ENCODE results near the gene OR10Z1. TPM values are rescaled to one million over a fixed set of nuclear protein-coding genes. Genes with fewer than 3 reads are reported as not detected.

The OR10Z1 gene
- total and polyA plus RNA-seq, 9 donors: not detected

DNA sequence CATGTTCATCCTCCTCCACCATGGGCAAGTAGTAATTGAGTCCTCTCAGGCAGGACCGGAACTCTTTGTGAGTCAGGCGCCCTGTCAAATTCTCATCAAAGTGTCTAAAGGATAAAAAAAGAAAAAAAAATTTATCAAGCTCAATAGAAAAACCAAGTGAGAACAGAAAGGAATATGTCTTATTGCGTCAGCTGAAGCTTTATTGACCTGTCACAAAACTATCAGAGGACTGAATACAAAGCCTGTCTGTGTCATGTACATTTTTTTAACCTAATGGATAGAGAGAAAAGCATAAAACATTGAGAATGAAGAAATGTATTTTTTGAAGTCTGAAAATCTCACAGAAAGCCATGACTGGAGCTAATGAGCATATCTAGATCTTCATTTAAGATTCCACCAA is 8.7 kb downstream of the OR10Z1 start:
- Histone ChIP-seq H3K9me3 (no peaks in the 10 kb centered on the region), H3K27ac (no peak overlapping the region), H3K4me1 (ENCODE audit: insufficient read depth) (no peaks in the 10 kb centered on the region), H3K36me3 (no peaks in the 10 kb centered on the region), H3K4me3 (no peak overlapping the region), H3K27me3 (no peaks in the 10 kb centered on the region)
- 93 to 96% (median 95%) methylated on average over 3 of the region's 3 CpGs for WGBS, 3 donors
- TF ChIP-seq CTCF (IDR thresholded peaks at IDR 0.05) (no peak), EP300 (IDR thresholded peaks at IDR 0.05) (no peak), POLR2A (IDR thresholded peaks at IDR 0.05) (no peak)
- no peak for DNase-seq
- intact Hi-C loops (cut with DNase I): no loop called here

DNA sequence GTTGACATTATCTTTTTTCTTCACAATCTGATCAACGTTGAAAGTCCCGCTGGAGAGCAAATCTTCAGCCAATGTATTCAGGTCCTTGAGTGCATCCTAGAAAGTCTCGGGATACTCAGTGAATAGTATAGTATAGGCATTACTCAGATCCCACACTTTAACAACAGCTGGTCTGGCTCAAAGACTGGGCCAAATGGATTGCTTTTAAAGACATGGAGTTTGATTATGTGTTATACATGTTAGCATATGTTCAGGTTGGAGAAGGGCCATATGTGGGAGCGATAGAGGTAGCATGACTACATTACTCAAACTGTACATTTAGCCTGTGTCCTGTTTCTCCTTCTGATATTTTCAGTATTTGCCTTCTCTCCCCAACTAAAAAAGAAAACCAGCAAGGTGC is 33.1 kb downstream of the OR10Z1 start:
- 62 to 72% (median 63%) methylated on average over 4 of the region's 4 CpGs for WGBS, 3 donors
- TF ChIP-seq EP300 (IDR thresholded peaks at IDR 0.05) (no peak), POLR2A (IDR thresholded peaks at IDR 0.05) (no peak)
- Histone ChIP-seq H3K27ac (no peak overlapping the region), H3K4me1 (ENCODE audit: insufficient read depth) (no peaks in the 10 kb centered on the region), H3K27me3 (no peaks in the 10 kb centered on the region), H3K4me3 (no peak overlapping the region), H3K36me3 (no peaks in the 10 kb centered on the region), H3K9me3 (no peaks in the 10 kb centered on the region)
- intact Hi-C loops (cut with DNase I): no loop called here
- DNase-seq: no peak

DNA sequence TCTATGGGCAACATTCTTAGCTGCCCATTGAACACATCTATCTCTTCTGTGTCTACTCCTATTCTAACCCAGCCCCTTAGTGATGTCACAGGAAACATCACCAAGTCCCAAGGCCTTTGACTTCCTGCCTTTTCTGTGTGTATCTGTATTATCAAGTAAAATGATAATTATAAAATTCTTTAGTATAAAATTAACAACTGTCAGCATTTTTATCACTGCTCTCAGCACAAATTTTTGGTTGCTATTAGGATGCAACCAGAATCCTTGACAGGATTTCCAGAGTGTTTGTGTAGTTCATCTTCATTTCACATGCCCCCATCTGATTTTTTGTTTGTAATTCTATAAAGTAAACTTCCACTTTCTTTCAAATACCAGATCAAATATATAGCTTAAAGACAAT is 33.8 kb downstream of the OR10Z1 start:
- H3K4me3 ChIP-seq: no peak overlapping the region
- TF ChIP-seq CTCF (IDR thresholded peaks at IDR 0.05): no peak
- TF ChIP-seq EP300 (IDR thresholded peaks at IDR 0.05): no peak
- no peak for TF ChIP-seq POLR2A (IDR thresholded peaks at IDR 0.05)
- intact Hi-C loops (cut with DNase I): no loop called here

GRCh38 chr1:158644449-158644848 is 39.4 kb downstream of the OR10Z1 start:
- intact Hi-C loops (cut with DNase I): no loop called here
- TF ChIP-seq POLR2A (IDR thresholded peaks at IDR 0.05): no peak
- no peak for TF ChIP-seq CTCF (IDR thresholded peaks at IDR 0.05)
- TF ChIP-seq EP300 (IDR thresholded peaks at IDR 0.05): no peak
- no peaks in the 10 kb centered on the region for H3K36me3 ChIP-seq
- H3K9me3 ChIP-seq: no peaks in the 10 kb centered on the region
- WGBS, 3 donors: 77 to 79% (median 78%) methylated on average over 2 of the region's 2 CpGs
- H3K27ac ChIP-seq: no peak overlapping the region
- no peaks in the 10 kb centered on the region for H3K4me1 ChIP-seq (ENCODE audit: insufficient read depth)
- H3K27me3 ChIP-seq: no peaks in the 10 kb centered on the region
- no peak for DNase-seq
- H3K4me3 ChIP-seq: no peak overlapping the region

More for the DNA sequence above, 33.8 kb downstream of the OR10Z1 start:
- no peaks in the 10 kb centered on the region for H3K27me3 ChIP-seq
- H3K9me3 ChIP-seq: no peaks in the 10 kb centered on the region
- no peak overlapping the region for H3K27ac ChIP-seq
- H3K4me1 ChIP-seq (ENCODE audit: insufficient read depth): no peaks in the 10 kb centered on the region
- no peaks in the 10 kb centered on the region for H3K36me3 ChIP-seq
- DNase-seq: no peak

GRCh38 chr1:158646465-158646864 is 41.4 kb downstream of the OR10Z1 start:
- H3K27me3 ChIP-seq: no peaks in the 10 kb centered on the region
- H3K27ac ChIP-seq: no peak overlapping the region
- intact Hi-C loops (cut with DNase I): no loop called here
- DNase-seq: no peak
- no peaks in the 10 kb centered on the region for H3K36me3 ChIP-seq
- 87 to 97% (median 90%) methylated on average over 1 of the region's 1 CpG for WGBS, 3 donors
- no peak for TF ChIP-seq EP300 (IDR thresholded peaks at IDR 0.05)
- TF ChIP-seq POLR2A (IDR thresholded peaks at IDR 0.05): no peak
- no peak for TF ChIP-seq CTCF (IDR thresholded peaks at IDR 0.05)
- no peak overlapping the region for H3K4me3 ChIP-seq
- H3K9me3 ChIP-seq: no peaks in the 10 kb centered on the region
- H3K4me1 ChIP-seq (ENCODE audit: insufficient read depth): no peaks in the 10 kb centered on the region

All from ovary (tissue), 9 donors.